ENCODE data around the gene ADAP1.

GRCh38 chr7:949021-949934 lies 5.2 kb downstream of the ADAP1 start:
- TF ChIP-seq CTCF (IDR thresholded peaks at IDR 0.05) (no peak), EZH2 (IDR thresholded peaks at IDR 0.05) (no peak), EZH2phosphoT487 (IDR thresholded peaks at IDR 0.05) (no peak)
